Smooth muscle cell of the pulmonary artery (primary cell): Measurements from ENCODE around the gene OPN1LW. TPM values are rescaled to one million over a fixed set of nuclear protein-coding genes. Genes with fewer than 3 reads are reported as not detected.

ENCODE experiments used
- total RNA-seq: library from RNA; depleted of rRNA; stranded (reverse); fragments of >200 nt; gene quantifications from 2 replicates; pipeline ENCODE4 v1.2.3, GENCODE V29; 2014

The OPN1LW gene
- total RNA-seq = not detected in 2 replicates

DNA sequence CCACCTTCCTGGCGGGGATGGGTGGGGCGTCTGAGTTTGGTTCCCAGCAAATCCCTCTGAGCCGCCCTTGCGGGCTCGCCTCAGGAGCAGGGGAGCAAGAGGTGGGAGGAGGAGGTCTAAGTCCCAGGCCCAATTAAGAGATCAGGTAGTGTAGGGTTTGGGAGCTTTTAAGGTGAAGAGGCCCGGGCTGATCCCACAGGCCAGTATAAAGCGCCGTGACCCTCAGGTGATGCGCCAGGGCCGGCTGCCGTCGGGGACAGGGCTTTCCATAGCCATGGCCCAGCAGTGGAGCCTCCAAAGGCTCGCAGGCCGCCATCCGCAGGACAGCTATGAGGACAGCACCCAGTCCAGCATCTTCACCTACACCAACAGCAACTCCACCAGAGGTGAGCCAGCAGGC is at the start of gene OPN1LW:
Gene OPN1LW (plus strand): TSS at position 234 of the 400 bp plus-strand sequence. CDS start 41 bp downstream, at position 275.

DNA sequence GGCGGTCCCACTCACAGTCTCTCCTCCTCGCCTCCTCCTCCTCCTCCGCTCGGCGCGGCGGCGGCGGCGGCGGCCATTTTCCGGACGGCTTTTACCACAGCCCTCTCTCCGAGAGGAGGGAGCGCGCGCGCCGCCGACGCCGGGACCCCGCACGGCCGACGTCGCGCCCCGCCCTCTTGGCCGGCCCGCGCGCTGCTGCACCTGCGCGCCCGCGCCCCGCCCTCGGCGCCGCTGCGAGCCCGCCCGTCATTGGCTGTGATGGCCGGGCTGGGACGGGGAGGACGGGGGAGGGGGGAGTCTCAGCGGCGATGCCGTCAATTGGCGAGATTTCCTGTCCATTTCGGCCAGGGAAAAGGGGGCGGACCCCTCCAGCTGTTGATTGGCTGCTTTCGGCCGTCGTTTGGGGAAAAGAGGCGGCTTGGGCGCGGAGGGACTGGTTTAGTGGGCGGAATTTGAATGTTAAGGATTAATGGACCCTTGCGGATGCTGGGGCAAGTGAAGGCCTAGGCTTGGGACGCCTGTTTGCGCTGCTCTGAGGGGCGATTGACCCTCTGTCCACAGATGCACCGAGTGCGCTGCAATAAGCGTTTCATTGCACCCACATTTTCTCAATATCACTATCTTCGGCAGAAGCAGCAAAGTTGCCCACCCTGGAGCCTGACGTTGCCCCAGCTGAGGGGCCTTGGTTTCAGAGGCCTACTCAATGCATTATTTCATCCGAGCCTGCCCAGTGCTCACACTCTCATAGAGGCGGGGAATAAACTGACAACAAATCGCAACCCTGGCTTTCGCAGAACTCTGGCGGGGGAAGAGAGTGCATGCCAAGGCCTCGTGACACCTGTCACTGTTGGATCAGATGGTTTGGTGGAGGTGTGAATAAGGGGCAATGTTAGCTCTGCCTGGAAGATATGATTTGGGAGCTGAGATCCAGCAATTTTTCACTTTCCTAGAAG is 46.2 kb upstream of the OPN1LW start, which contains the start of gene MECP2:
Gene MECP2 (minus strand): TSS at position 129 of the 953 bp plus-strand sequence.

DNA sequence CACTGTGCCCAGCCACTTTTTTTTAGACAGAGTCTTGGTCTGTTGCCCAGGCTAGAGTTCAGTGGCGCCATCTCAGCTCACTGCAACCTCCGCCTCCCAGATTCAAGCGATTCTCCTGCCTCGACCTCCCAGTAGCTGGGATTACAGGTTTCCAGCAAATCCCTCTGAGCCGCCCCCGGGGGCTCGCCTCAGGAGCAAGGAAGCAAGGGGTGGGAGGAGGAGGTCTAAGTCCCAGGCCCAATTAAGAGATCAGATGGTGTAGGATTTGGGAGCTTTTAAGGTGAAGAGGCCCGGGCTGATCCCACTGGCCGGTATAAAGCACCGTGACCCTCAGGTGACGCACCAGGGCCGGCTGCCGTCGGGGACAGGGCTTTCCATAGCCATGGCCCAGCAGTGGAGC is 38.3 kb downstream of the OPN1LW start, which contains the start of gene OPN1MW:
Gene OPN1MW (plus strand): TSS at position 301 of the 400 bp plus-strand sequence. CDS start 82 bp downstream, at position 383.

Other genes with a start within 250 kb of the OPN1LW start
- gene AVPR2, start 239.6 kb upstream of the OPN1LW start, total RNA-seq = not detected in 2 replicates
- 0.39 and 1.4 TPM in 2 replicates for gene ARHGAP4, start 218.0 kb upstream of the OPN1LW start, total RNA-seq
- 41.8 and 55.3 TPM in 2 replicates for gene NAA10, start 209.2 kb upstream of the OPN1LW start, total RNA-seq
- 7.6 and 8.9 TPM in 2 replicates for gene RENBP, start 199.6 kb upstream of the OPN1LW start, total RNA-seq
- gene HCFC1, start 172.4 kb upstream of the OPN1LW start, total RNA-seq = 22.7 and 26.2 TPM in 2 replicates
- 6.5 and 8.5 TPM in 2 replicates for gene TMEM187, start 171.5 kb upstream of the OPN1LW start, total RNA-seq
- 60.3 and 110 TPM in 2 replicates for gene IRAK1, start 124.3 kb upstream of the OPN1LW start, total RNA-seq
- 25.0 and 25.8 TPM in 2 replicates for gene MECP2, start 46.5 kb upstream of the OPN1LW start, total RNA-seq
- gene OPN1MW, start 38.4 kb downstream of the OPN1LW start, total RNA-seq = not detected in 2 replicates
- gene OPN1MW2, start 75.5 kb downstream of the OPN1LW start, total RNA-seq = not detected in 2 replicates
- not detected in 2 replicates for gene OPN1MW3, start 113.3 kb downstream of the OPN1LW start, total RNA-seq
- not detected in 2 replicates for gene TEX28, start 150.9 kb downstream of the OPN1LW start, total RNA-seq
- gene TKTL1, start 151.6 kb downstream of the OPN1LW start, total RNA-seq = not detected in 2 replicates
- 3,803 and 5,191 TPM in 2 replicates for gene FLNA, start 230.4 kb downstream of the OPN1LW start, total RNA-seq
- gene EMD, start 235.1 kb downstream of the OPN1LW start, total RNA-seq = 22.8 and 26.8 TPM in 2 replicates